ENCODE measurements around the gene SIX2.

DNA sequence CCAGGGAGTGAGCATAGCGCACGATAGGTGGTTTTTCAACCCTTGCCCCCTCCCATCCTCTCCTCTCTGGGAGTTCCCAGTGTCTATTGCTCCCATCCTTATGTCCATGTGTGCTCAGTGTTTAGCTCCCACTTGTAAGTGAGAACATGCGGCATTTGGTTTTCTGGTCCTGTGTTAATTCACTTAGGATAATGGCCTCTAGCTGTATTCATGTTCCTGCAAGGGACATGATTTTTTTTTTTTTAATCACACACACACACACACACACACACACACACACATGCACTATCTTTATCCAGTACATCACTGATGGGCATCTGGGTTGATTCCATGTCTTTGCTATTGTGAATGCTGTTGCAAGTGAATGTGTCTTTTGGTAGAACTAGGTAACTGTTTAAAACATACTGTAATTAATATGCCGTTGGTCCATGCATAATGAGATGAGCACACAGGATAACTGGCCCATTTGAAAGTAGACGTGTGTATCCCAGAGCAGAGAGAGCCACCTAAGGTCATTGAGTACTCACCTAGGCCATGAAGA is 43.2 kb upstream of the SIX2 start:
- no peak for TF ChIP-seq EZH2 (IDR thresholded peaks at IDR 0.05; ENCODE audit: low read depth, unreplicated experiment)
- TF ChIP-seq, protein P1, sequence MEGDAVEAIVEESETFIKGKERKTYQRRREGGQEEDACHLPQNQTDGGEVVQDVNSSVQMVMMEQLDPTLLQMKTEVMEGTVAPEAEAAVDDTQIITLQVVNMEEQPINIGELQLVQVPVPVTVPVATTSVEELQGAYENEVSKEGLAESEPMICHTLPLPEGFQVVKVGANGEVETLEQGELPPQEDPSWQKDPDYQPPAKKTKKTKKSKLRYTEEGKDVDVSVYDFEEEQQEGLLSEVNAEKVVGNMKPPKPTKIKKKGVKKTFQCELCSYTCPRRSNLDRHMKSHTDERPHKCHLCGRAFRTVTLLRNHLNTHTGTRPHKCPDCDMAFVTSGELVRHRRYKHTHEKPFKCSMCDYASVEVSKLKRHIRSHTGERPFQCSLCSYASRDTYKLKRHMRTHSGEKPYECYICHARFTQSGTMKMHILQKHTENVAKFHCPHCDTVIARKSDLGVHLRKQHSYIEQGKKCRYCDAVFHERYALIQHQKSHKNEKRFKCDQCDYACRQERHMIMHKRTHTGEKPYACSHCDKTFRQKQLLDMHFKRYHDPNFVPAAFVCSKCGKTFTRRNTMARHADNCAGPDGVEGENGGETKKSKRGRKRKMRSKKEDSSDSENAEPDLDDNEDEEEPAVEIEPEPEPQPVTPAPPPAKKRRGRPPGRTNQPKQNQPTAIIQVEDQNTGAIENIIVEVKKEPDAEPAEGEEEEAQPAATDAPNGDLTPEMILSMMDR (conservative IDR thresholded peaks at IDR 0.05; ENCODE audit: low read depth in 2 of 2) = no peak
- no peak for TF ChIP-seq EZH2phosphoT487 (IDR thresholded peaks at IDR 0.05; ENCODE audit: unreplicated experiment)
- no peak for TF ChIP-seq REST (IDR thresholded peaks at IDR 0.05; ENCODE audit: unreplicated experiment)
